Suprapubic skin (tissue), 4 donors: ENCODE measurements around the gene PHF21A. TPM values are rescaled to one million over a fixed set of nuclear protein-coding genes. Genes with fewer than 3 reads are reported as not detected.

ENCODE experiments used
- DNase-seq, 2 donors: peaks; one replicate each; pipeline ENCODE4 v3.0.0-alpha.2; 2019; ENCODE audit warnings: low spot score in 2 of 2
- H3K27ac ChIP-seq: fragments of 200-600 bp; sonication (generic); one replicate; pipeline ENCODE4 v1.5.1; 2019
- H3K27me3 ChIP-seq: fragments of 200-600 bp; sonication (generic); one replicate; pipeline ENCODE4 v1.5.1; 2019
- H3K36me3 ChIP-seq: fragments of 200-600 bp; sonication (generic); one replicate; pipeline ENCODE4 v1.5.1; 2019
- H3K4me1 ChIP-seq: fragments of 200-600 bp; sonication (generic); one replicate; pipeline ENCODE4 v1.5.1; 2019
- H3K4me3 ChIP-seq: fragments of 200-600 bp; sonication (generic); one replicate; pipeline ENCODE4 v1.5.1; 2019; ENCODE audit warnings: mild to moderate bottlenecking
- H3K9me3 ChIP-seq: fragments of 200-600 bp; sonication (generic); one replicate; pipeline ENCODE4 v1.5.1; 2019
- CTCF ChIP-seq, 2 donors: fragments of 200-600 bp in 1 of 2; fragments of 450-650 bp in 1 of 2; sonication (generic) in 1 of 2; IDR thresholded peaks; one replicate each; pipeline ENCODE4 v1.5.1; 2016 to 2019; ENCODE audit warnings: antibody characterized with exemption in 2 of 2, mild to moderate bottlenecking in 1 of 2, moderate library complexity in 1 of 2
- EP300 ChIP-seq: sonication (generic); formaldehyde crosslinking; IDR thresholded peaks from one replicate; pipeline ENCODE4 v1.6.1; 2017; ENCODE audit warnings: antibody characterized with exemption
- POLR2A ChIP-seq, 2 donors: fragments of 450-650 bp; IDR thresholded peaks; one replicate each; pipeline ENCODE4 v1.6.1; 2017; ENCODE audit warnings: antibody characterized with exemption in 2 of 2, mild to moderate bottlenecking in 2 of 2, moderate library complexity in 2 of 2
- POLR2AphosphoS5 ChIP-seq, 3 donors: sonication (generic); formaldehyde crosslinking; IDR thresholded peaks; one replicate each; pipeline ENCODE4 v1.6.1; 2017; ENCODE audit warnings: antibody characterized with exemption in 3 of 3
- WGBS: methylation state at CpG from one replicate; pipeline ENCODE4 v1.1.5; 2018; 5-methylcytosine and 5-hydroxymethylcytosine counted together
- total RNA-seq, 4 donors: library from RNA; depleted of rRNA; stranded (reverse); fragments of >200 nt; gene quantifications; one replicate each; pipeline ENCODE4 v1.1.0, GENCODE V29; 2016

The PHF21A gene
- total RNA-seq, 4 donors from 2014 or later, result 15.1 to 89.2 (median 26.6) TPM

DNA sequence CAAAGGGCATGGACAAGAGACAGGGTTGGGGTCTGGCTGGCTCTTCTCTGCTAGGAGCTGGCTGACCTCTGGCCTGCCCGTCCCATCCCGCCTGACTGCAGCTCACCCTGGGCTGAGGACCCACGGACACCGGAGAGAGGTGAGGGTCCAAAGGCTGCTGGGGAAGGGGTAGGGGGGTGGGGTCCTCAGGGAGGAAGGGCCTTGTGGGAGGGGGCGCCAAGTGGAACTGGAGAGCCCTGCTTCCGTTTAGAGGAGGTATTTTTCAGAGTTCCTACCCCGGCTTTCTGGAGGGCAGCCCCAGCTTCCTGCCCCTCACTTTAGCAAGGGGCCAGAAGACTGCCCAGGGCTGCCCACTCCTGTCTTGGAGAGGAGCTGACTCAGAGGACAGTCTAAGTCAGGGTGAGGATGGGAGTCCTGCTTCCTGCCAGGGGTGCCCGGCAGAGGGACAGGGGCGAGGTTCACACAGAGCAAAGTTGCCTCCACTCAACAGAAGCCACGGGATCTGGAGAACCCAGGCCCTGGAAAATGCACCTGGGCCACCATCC is 191.7 kb downstream of the PHF21A start:
- WGBS, result 53% methylated on average over 9 of the region's 10 CpGs
- no peak for TF ChIP-seq POLR2AphosphoS5 (IDR thresholded peaks at IDR 0.05)
- no peak for TF ChIP-seq CTCF (IDR thresholded peaks at IDR 0.05)
- no peak for TF ChIP-seq EP300
- no peak for TF ChIP-seq POLR2A (IDR thresholded peaks at IDR 0.05)
- DNase-seq, result peak in 1 of 2 donors; percentile 60
- Histone ChIP-seq H3K9me3 (no peaks in the 10 kb centered on the region), H3K27me3 (no peaks in the 10 kb centered on the region), H3K36me3 (peaks cover 13% of the 10 kb centered on the region), H3K4me3 (no peak overlapping the region), H3K27ac (peak overlapping the region; percentile 72), H3K4me1 (peaks cover 70% of the 10 kb centered on the region)

- peak in 1 of 2 donors; percentile 54 for DNase-seq
- 54% methylated on average over 12 of the region's 13 CpGs for WGBS
- Histone ChIP-seq H3K36me3 (peaks cover 4% of the 10 kb centered on the region), H3K4me3 (no peak overlapping the region), H3K4me1 (peaks cover 68% of the 10 kb centered on the region), H3K27me3 (no peaks in the 10 kb centered on the region), H3K9me3 (no peaks in the 10 kb centered on the region), H3K27ac (no peak overlapping the region)
- TF ChIP-seq EP300 (no peak), POLR2AphosphoS5 (IDR thresholded peaks at IDR 0.05) (no peak), CTCF (IDR thresholded peaks at IDR 0.05) (no peak), POLR2A (IDR thresholded peaks at IDR 0.05) (no peak)
Measured at GRCh38 chr11:45928535-45929215, 192.6 kb downstream of the PHF21A start.

DNA sequence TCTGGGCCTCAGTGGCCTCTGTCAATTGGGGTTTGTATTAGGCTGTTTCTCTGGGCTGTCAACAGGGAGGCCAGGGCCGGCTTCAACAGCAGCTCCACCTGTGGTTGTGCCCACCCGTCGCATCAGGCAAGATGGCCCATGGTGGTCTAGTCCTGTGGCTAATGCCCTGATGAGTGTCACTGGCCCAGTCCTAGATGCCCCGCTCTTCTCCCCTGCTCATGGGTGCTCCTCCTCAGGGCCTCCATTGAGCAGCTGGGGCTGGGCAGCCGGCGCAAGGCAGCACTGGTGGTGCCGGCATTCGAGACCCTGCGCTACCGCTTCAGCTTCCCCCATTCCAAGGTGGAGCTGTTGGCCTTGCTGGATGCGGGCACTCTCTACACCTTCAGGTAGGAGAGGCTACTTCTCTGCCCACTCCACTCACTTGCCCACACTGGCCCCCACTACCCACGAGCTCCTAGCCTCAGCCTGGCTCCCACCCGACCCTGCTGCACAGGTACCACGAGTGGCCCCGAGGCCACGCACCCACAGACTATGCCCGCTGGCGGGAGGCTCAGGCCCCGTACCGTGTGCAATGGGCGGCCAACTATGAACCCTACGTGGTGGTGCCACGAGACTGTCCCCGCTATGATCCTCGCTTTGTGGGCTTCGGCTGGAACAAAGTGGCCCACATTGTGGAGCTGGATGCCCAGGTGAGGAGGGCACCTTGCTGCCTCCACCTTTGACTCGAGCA is 193.4 kb downstream of the PHF21A start:
- Histone ChIP-seq H3K27ac (no peak overlapping the region), H3K4me3 (no peak overlapping the region), H3K4me1 (peaks cover 66% of the 10 kb centered on the region), H3K36me3 (no peaks in the 10 kb centered on the region), H3K9me3 (no peaks in the 10 kb centered on the region), H3K27me3 (peaks cover 5% of the 10 kb centered on the region)
- WGBS, result 84% methylated on average over 23 of the region's 27 CpGs
- DNase-seq, result peak in 1 of 2 donors; percentile 56
- TF ChIP-seq POLR2AphosphoS5 (IDR thresholded peaks at IDR 0.05) (no peak), EP300 (no peak), POLR2A (IDR thresholded peaks at IDR 0.05) (no peak)

- no peak overlapping the region for H3K4me3 ChIP-seq
- WGBS, result 77% methylated on average over 6 of the region's 15 CpGs
- H3K4me1 ChIP-seq, result peaks cover 66% of the 10 kb centered on the region
- no peaks in the 10 kb centered on the region for H3K36me3 ChIP-seq
- H3K27me3 ChIP-seq, result peaks cover 10% of the 10 kb centered on the region
- H3K9me3 ChIP-seq, result no peaks in the 10 kb centered on the region
- H3K27ac ChIP-seq, result no peak overlapping the region
- peak in 1 of 2 donors; percentile 55 for DNase-seq
- TF ChIP-seq EP300 (no peak), POLR2A (IDR thresholded peaks at IDR 0.05) (no peak), POLR2AphosphoS5 (IDR thresholded peaks at IDR 0.05) (no peak), CTCF (IDR thresholded peaks at IDR 0.05) (no peak)
Measured at GRCh38 chr11:45927332-45927683, 193.9 kb downstream of the PHF21A start.

- TF ChIP-seq CTCF (IDR thresholded peaks at IDR 0.05), result no peak
- no peak for TF ChIP-seq POLR2A (IDR thresholded peaks at IDR 0.05)
- TF ChIP-seq POLR2AphosphoS5 (IDR thresholded peaks at IDR 0.05), result no peak
- TF ChIP-seq EP300, result no peak
- H3K36me3 ChIP-seq, result no peaks in the 10 kb centered on the region
- H3K27ac ChIP-seq, result no peak overlapping the region
- WGBS, result 76% methylated on average over 9 of the region's 12 CpGs
- no peaks in the 10 kb centered on the region for H3K9me3 ChIP-seq
- H3K4me3 ChIP-seq, result no peak overlapping the region
- peak in 1 of 2 donors; percentile 59 for DNase-seq
- H3K27me3 ChIP-seq, result peaks cover 15% of the 10 kb centered on the region
- peaks cover 66% of the 10 kb centered on the region for H3K4me1 ChIP-seq
Measured at GRCh38 chr11:45926536-45927331, 194.5 kb downstream of the PHF21A start.
